Measurements from ENCODE around the gene BMS1.

DNA sequence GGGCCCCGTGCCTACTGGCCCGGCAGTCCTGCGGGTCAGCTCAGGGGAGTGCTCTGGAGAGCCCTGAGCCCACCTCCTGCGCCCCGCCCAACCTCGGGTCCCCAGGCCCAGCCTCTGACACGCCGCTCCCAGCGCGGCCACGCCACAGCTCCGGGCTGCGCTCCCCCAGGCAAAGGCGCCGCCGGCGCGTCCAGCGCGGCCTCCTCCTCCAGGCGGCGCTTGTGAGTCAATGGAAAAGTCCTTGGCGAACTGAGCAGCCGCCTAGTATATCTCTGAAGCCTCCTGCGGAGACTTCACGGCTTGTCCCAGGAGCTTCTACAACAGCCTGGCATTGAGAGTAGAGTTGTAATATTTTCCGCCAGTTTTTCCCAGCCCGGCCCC is 29.5 kb upstream of the BMS1 start:
- TF ChIP-seq, protein P1, sequence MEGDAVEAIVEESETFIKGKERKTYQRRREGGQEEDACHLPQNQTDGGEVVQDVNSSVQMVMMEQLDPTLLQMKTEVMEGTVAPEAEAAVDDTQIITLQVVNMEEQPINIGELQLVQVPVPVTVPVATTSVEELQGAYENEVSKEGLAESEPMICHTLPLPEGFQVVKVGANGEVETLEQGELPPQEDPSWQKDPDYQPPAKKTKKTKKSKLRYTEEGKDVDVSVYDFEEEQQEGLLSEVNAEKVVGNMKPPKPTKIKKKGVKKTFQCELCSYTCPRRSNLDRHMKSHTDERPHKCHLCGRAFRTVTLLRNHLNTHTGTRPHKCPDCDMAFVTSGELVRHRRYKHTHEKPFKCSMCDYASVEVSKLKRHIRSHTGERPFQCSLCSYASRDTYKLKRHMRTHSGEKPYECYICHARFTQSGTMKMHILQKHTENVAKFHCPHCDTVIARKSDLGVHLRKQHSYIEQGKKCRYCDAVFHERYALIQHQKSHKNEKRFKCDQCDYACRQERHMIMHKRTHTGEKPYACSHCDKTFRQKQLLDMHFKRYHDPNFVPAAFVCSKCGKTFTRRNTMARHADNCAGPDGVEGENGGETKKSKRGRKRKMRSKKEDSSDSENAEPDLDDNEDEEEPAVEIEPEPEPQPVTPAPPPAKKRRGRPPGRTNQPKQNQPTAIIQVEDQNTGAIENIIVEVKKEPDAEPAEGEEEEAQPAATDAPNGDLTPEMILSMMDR (IDR thresholded peaks at IDR 0.05; ENCODE audit: insufficient read depth, low read length, poor library complexity, severe bottlenecking): no peak
- no peak for TF ChIP-seq EZH2phosphoT487 (conservative IDR thresholded peaks at IDR 0.05; ENCODE audit: low read length)

All from SU-DHL-6 (cell line).